DOHH2 (cell line): ENCODE measurements around the gene SLC39A1.

Experiments used
- H3F3A ChIP-seq: fragments of 200-600 bp; sonication (generic), shearing (Covaris generic); 2 replicates; pipeline ENCODE4 v1.6.0; 2016; ENCODE audit warnings: antibody characterized with exemption, mild to moderate bottlenecking; ENCODE audit not compliant: control insufficient read depth, insufficient read depth
- H3K27ac ChIP-seq: fragments of 200-600 bp; sonication (generic); 2 replicates; pipeline ENCODE4 v1.5.1; 2014; ENCODE audit warnings: low read depth, mild to moderate bottlenecking, low read length, moderate library complexity
- H3K27me3 ChIP-seq: fragments of 200-600 bp; sonication (generic); 2 replicates; pipeline ENCODE4 v1.6.1; 2014; ENCODE audit warnings: mild to moderate bottlenecking, low read length, mixed read lengths; ENCODE audit not compliant: control insufficient read depth
- H3K36me3 ChIP-seq: fragments of 200-600 bp; sonication (generic); 2 replicates; pipeline ENCODE4 v1.6.1; 2014; ENCODE audit warnings: mild to moderate bottlenecking, low read length, moderate library complexity, mixed read lengths; ENCODE audit not compliant: control insufficient read depth
- H3K4me1 ChIP-seq: fragments of 200-600 bp; sonication (generic); 2 replicates; pipeline ENCODE4 v1.6.1; 2014; ENCODE audit warnings: mild to moderate bottlenecking, low read length, mixed read lengths; ENCODE audit not compliant: control insufficient read depth
- H3K4me2 ChIP-seq: fragments of 200-600 bp; sonication (generic); 2 replicates; pipeline ENCODE4 v1.6.0; 2014; ENCODE audit warnings: mild to moderate bottlenecking, low read length, moderate library complexity
- H3K4me3 ChIP-seq: fragments of 200-600 bp; sonication (generic); 2 replicates; pipeline ENCODE4 v1.5.1; 2014; ENCODE audit warnings: mild to moderate bottlenecking, low read length, mixed read lengths
- H3K79me2 ChIP-seq: fragments of 200-600 bp; sonication (generic); 2 replicates; pipeline ENCODE4 v1.6.1; 2014; ENCODE audit warnings: mild to moderate bottlenecking, low read length, mixed read lengths; ENCODE audit not compliant: control insufficient read depth
- H3K9me2 ChIP-seq: fragments of 200-600 bp; sonication (generic); replicated peaks from 2 replicates; pipeline ENCODE4 v1.6.1; 2014; ENCODE audit warnings: mild to moderate bottlenecking, low read length, mixed read lengths; ENCODE audit not compliant: control insufficient read depth
- H3K9me3 ChIP-seq: fragments of 200-600 bp; sonication (generic); 2 replicates; pipeline ENCODE4 v1.6.1; 2014; ENCODE audit warnings: antibody characterized with exemption, low read length, mixed read lengths; ENCODE audit not compliant: control insufficient read depth, insufficient read depth
- H4K20me1 ChIP-seq: fragments of 200-600 bp; sonication (generic); 2 replicates; pipeline ENCODE4 v1.6.0; 2014; ENCODE audit warnings: low read depth, mild to moderate bottlenecking, antibody characterized with exemption, low read length, moderate library complexity; ENCODE audit not compliant: control insufficient read depth, insufficient read depth
- EZH2phosphoT487 ChIP-seq: fragments of 200-600 bp; sonication (generic); IDR thresholded peaks from 2 replicates; pipeline ENCODE4 v1.6.1; 2017; ENCODE audit warnings: borderline replicate concordance, mild to moderate bottlenecking, antibody characterized with exemption, low read length, moderate library complexity, mixed read lengths
- TF ChIP-seq, protein P1 (sequence below): fragments of 200-600 bp; sonication (generic); IDR thresholded peaks from one replicate; pipeline ENCODE4 v1.5.1; 2014; ENCODE audit warnings: antibody characterized with exemption, mild to moderate bottlenecking, low read depth, low read length; ENCODE audit not compliant: poor library complexity, severe bottlenecking

Gene SLC39A1

DNA sequence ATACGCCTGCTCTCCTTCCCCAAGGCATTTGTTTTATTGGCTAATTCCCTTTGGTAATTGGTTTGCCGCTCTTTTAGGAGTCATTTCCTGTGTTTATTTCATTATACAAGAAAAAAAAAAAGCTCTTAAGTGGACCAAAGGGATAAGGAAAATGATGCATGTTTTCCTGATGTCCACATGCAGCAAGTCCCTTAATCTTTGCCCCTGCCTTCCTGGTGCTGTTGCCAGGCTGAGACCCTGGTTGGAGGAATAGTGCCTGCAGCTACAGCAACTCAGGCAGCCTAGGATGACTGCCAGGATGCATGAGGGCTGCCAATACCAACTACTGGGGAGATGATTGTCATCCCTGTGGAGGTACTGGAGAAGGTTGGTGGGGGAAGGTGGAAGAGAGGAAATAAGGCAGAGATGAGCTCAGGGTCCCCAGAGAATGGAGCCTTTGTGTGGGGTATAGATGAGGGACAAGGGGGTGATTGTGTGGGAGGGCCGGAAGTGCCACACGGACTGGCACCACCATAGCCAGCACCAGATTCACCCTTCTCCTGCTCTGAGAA, 34.5 kb downstream of the SLC39A1 start:
- Histone ChIP-seq H3K27ac (peak overlapping the region; percentile 38; the same call in 1 of the 2 replicates), H3K4me1 (peaks cover 31% of the 10 kb centered on the region), H3K4me3 (no peak overlapping the region), H3K9me2 (no peaks in the 10 kb centered on the region), H3K9me3 (no peaks in the 10 kb centered on the region), H4K20me1 (no peaks in the 10 kb centered on the region), H3K36me3 (peaks cover 45% of the 10 kb centered on the region), H3F3A (peaks cover 23% of the 10 kb centered on the region), H3K4me2 (peak overlapping the region; percentile 36), H3K27me3 (no peaks in the 10 kb centered on the region), H3K79me2 (peaks cover 8% of the 10 kb centered on the region)
- no peak for TF ChIP-seq EZH2phosphoT487
- TF ChIP-seq, protein P1, sequence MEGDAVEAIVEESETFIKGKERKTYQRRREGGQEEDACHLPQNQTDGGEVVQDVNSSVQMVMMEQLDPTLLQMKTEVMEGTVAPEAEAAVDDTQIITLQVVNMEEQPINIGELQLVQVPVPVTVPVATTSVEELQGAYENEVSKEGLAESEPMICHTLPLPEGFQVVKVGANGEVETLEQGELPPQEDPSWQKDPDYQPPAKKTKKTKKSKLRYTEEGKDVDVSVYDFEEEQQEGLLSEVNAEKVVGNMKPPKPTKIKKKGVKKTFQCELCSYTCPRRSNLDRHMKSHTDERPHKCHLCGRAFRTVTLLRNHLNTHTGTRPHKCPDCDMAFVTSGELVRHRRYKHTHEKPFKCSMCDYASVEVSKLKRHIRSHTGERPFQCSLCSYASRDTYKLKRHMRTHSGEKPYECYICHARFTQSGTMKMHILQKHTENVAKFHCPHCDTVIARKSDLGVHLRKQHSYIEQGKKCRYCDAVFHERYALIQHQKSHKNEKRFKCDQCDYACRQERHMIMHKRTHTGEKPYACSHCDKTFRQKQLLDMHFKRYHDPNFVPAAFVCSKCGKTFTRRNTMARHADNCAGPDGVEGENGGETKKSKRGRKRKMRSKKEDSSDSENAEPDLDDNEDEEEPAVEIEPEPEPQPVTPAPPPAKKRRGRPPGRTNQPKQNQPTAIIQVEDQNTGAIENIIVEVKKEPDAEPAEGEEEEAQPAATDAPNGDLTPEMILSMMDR, result no peak

DNA sequence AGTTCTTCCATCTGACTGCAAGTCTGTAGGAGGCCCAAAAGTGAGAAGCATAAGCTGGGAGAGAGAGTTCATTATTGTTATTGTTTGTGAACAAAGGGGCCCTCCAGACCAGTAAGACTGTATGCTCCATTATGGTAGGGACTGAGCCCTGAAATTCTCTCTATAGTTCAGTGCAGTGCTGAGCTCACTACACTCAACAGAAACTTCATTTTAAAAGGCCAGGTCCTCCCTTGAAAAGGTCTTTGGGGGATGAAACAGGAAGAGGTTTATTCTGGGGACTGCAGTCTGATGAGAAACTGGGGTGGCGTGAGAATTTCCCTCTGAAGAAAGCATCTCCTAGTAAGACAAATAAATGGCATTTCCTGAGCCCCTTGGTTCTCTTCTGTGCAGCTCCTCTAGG, 35.1 kb downstream of the SLC39A1 start:
- H3K4me2 ChIP-seq, result peak overlapping the region; percentile 36
- no peaks in the 10 kb centered on the region for H3K9me3 ChIP-seq
- peaks cover 23% of the 10 kb centered on the region for H3F3A ChIP-seq
- no peaks in the 10 kb centered on the region for H4K20me1 ChIP-seq
- H3K4me3 ChIP-seq, result no peak overlapping the region
- peak overlapping the region; percentile 38 for H3K27ac ChIP-seq
- H3K4me1 ChIP-seq, result peaks cover 33% of the 10 kb centered on the region
- H3K27me3 ChIP-seq, result no peaks in the 10 kb centered on the region
- peaks cover 14% of the 10 kb centered on the region for H3K79me2 ChIP-seq
- peaks cover 42% of the 10 kb centered on the region for H3K36me3 ChIP-seq
- no peaks in the 10 kb centered on the region for H3K9me2 ChIP-seq
- TF ChIP-seq, protein P1, result no peak
- TF ChIP-seq EZH2phosphoT487, result no peak

DNA sequence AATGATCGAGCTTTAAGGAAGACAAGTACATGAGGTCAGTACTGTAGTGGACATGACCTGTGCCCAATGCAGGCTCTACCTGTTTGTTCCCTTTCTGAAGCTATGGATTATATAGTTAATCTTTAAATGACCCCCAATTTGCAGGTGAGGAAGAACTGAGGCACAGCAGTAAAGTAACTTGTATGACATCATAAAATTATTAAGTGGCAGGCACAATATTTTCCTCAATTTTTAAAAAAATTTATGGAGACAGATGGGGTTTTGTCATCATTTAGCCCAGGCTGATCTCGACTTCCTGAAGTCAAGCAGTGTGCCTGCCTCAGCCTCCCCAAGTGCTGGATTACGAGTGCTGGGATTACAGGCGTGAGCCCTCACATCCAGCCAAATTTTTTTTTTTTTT, 36.9 kb downstream of the SLC39A1 start:
- H3K9me3 ChIP-seq, result no peaks in the 10 kb centered on the region
- no peak overlapping the region for H3K4me3 ChIP-seq
- no peak for TF ChIP-seq EZH2phosphoT487
- TF ChIP-seq, protein P1, result no peak
- no peaks in the 10 kb centered on the region for H3K27me3 ChIP-seq
- H3F3A ChIP-seq, result peaks cover 23% of the 10 kb centered on the region
- no peak overlapping the region for H3K4me2 ChIP-seq
- peaks cover 24% of the 10 kb centered on the region for H3K79me2 ChIP-seq
- no peaks in the 10 kb centered on the region for H3K9me2 ChIP-seq
- H4K20me1 ChIP-seq, result no peaks in the 10 kb centered on the region; the same call in 1 of the 2 replicates
- H3K27ac ChIP-seq, result no peak overlapping the region
- peaks cover 34% of the 10 kb centered on the region for H3K4me1 ChIP-seq
- peaks cover 38% of the 10 kb centered on the region for H3K36me3 ChIP-seq
